ENCODE measurements around the gene CHST9. TPM values are rescaled to one million over a fixed set of nuclear protein-coding genes. Genes with fewer than 3 reads are reported as not detected.

The CHST9 gene
- total and polyA plus RNA-seq, 2 of the 13 experiments (the other 11 are each of a cell fraction or from before 2014, with no cell fraction given): 3.2 to 9.6 TPM

- H3K4me3 ChIP-seq (replicated peaks in 1 of 3; ENCODE audit: insufficient read depth in 1 of 3, low read depth in 2 of 3, low read length in 3 of 3): no peak overlapping the region
- no peak overlapping the region for H2AFZ ChIP-seq (ENCODE audit: low read length)
- no peak overlapping the region for H3K9ac ChIP-seq (ENCODE audit: insufficient read depth, low read depth, low read length)
- H3K79me2 ChIP-seq (ENCODE audit: insufficient read depth, low read length): no peaks in the 10 kb centered on the region
- intact Hi-C loops (cut with micrococcal nuclease; ENCODE audit: unreplicated experiment) (no loop called here), in situ Hi-C loops (cut with HindIII; ENCODE audit: extremely low pct_ligation_motif_present, low pct_unique_long_range_greater_than_20kb) (no loop called here)
- peaks cover 7% of the 10 kb centered on the region; the same call in 1 of the 2 replicates for H3K9me3 ChIP-seq (ENCODE audit: low read length)
- BruUV-seq (replicated peaks): no TSS peak
- ChIA-PET CTCF (ENCODE audit: low intra/inter-chr PET ratio, low total read pairs) (no interaction called here), POLR2A (no interaction called here)
- no peak for DNase-seq (ENCODE audit: low spot score)
- no peak for ATAC-seq
- 91% methylated on average over 10 of the region's 10 CpGs for WGBS (ENCODE audit: low lambda C conversion rate)
- H3K4me1 ChIP-seq (ENCODE audit: insufficient read depth, low read length): no peaks in the 10 kb centered on the region
- no peak overlapping the region for H3K27ac ChIP-seq (ENCODE audit: extremely low read length, insufficient read depth, low read length)
- H3K27me3 ChIP-seq (ENCODE audit: control insufficient read depth in 1 of 2, insufficient read depth in 2 of 2, low read length in 2 of 2): no peaks in the 10 kb centered on the region
- H3K36me3 ChIP-seq (replicated peaks in 1 of 2; ENCODE audit: control insufficient read depth in 1 of 2, insufficient read depth in 2 of 2, low read length in 2 of 2): no peaks in the 10 kb centered on the region
- H4K20me1 ChIP-seq (ENCODE audit: insufficient read depth, low read length): no peaks in the 10 kb centered on the region
- no peak for FAIRE-seq
- no peak overlapping the region for H3K4me2 ChIP-seq (ENCODE audit: low read depth, low read length)
- TF ChIP-seq POLR2AphosphoS2 (IDR thresholded peaks at IDR 0.05; ENCODE audit: low read depth, low read length) (no peak), ZNF3 (CRISPR knock-in tag; IDR thresholded peaks at IDR 0.05) (no peak), CREB1 (IDR thresholded peaks at IDR 0.05) (no peak), CREB1 (CRISPR knock-in tag; IDR thresholded peaks at IDR 0.05) (no peak), THRA (CRISPR knock-in tag; IDR thresholded peaks at IDR 0.05; ENCODE audit: borderline replicate concordance) (no peak), ZKSCAN5 (CRISPR knock-in tag; IDR thresholded peaks at IDR 0.05) (no peak), ATF1 (CRISPR knock-in tag; IDR thresholded peaks at IDR 0.05) (no peak), SNAPC2 (CRISPR knock-in tag; IDR thresholded peaks at IDR 0.05) (no peak), ZNF577 (CRISPR knock-in tag; IDR thresholded peaks at IDR 0.05; ENCODE audit: borderline replicate concordance, low read depth) (no peak), HDAC6 (IDR thresholded peaks at IDR 0.05; ENCODE audit: low read depth, low read length) (no peak), ZSCAN5A (CRISPR knock-in tag; IDR thresholded peaks at IDR 0.05; ENCODE audit: borderline replicate concordance) (no peak), MLX (CRISPR knock-in tag; IDR thresholded peaks at IDR 0.05) (no peak), ZNF780A (CRISPR knock-in tag; IDR thresholded peaks at IDR 0.05) (no peak), RBM39 (IDR thresholded peaks at IDR 0.05; ENCODE audit: low read depth, low read length, poor library complexity, severe bottlenecking) (no peak), ZNF292 (CRISPR knock-in tag; IDR thresholded peaks at IDR 0.05; ENCODE audit: borderline replicate concordance, low read depth) (no peak), HNRNPH1 (optimal IDR thresholded peaks at IDR 0.05; ENCODE audit: low read depth, low read length) (no peak), HBP1 (CRISPR knock-in tag; IDR thresholded peaks at IDR 0.05; ENCODE audit: low read depth) (no peak), ZKSCAN1 (IDR thresholded peaks at IDR 0.05; ENCODE audit: low read length) (no peak), ETV5 (CRISPR knock-in tag; IDR thresholded peaks at IDR 0.05; ENCODE audit: borderline replicate concordance) (no peak), ZNF777 (CRISPR knock-in tag; IDR thresholded peaks at IDR 0.05) (no peak)
Measured at GRCh38 chr18:27109451-27109850, 75.7 kb downstream of the CHST9 start.
